HEK293 (cell line): ENCODE measurements around the gene C1orf167.
A peak's percentile ranks its signal among the peaks of the same experiment; 100 is the strongest.

Source experiments
- CTCF ChIA-PET: fragments of 350-600 bp; formaldehyde crosslinking; extraction: SDS; loops from one replicate; lab custom pipeline; 2021; ENCODE audit warnings: antibody characterized with exemption; lab: Yijun Ruan, JAX
- POLR2A ChIA-PET: fragments of 300-600 bp; formaldehyde crosslinking; extraction: SDS; loops from one replicate; lab custom pipeline; 2020; ENCODE audit warnings: antibody characterized with exemption, inconsistent platforms; lab: Yijun Ruan, JAX
- H3K27ac ChIP-seq: fragments of 200-500 bp; sonication (Bioruptor generic); 2 replicates; pipeline ENCODE4 v1.5.1; 2014; ENCODE audit warnings: low read depth, low read length, control low read depth, inconsistent platforms; ENCODE audit errors: extremely low read depth
- H3K36me3 ChIP-seq, 2 experiments: fragments of 200-500 bp in 1 of 2; sonication (Bioruptor generic) in 1 of 2; 1 replicate in 1 of 2; 2 replicates in 1 of 2; pipeline ENCODE4 v1.5.1; 2014 to 2017; ENCODE audit warnings: inconsistent platforms in 2 of 2, low read length in 2 of 2; ENCODE audit not compliant: control insufficient read depth in 2 of 2, insufficient read depth in 1 of 2
- H3K4me1 ChIP-seq: fragments of 200-500 bp; sonication (Bioruptor generic); 2 replicates; pipeline ENCODE4 v1.5.1; 2014; ENCODE audit warnings: mild to moderate bottlenecking, low read length, inconsistent platforms; ENCODE audit not compliant: control insufficient read depth, insufficient read depth
- H3K4me3 ChIP-seq: 2 replicates; pipeline ENCODE4 v1.5.1; 2011; ENCODE audit warnings: low read depth, mild to moderate bottlenecking, control low read depth, low read length, moderate library complexity
- H3K9me3 ChIP-seq: fragments of 200-500 bp; sonication (Bioruptor generic); 2 replicates; pipeline ENCODE4 v1.5.1; 2014; ENCODE audit warnings: low read depth, low read length, inconsistent platforms; ENCODE audit not compliant: control insufficient read depth, insufficient read depth
- KLF7 ChIP-seq: fragments of 450-650 bp; formaldehyde crosslinking; IDR thresholded peaks from 2 replicates; pipeline ENCODE4 v1.5.1; 2016; ENCODE audit warnings: missing biosample characterization, missing genetic modification characterization, borderline replicate concordance
- KLF9 ChIP-seq: fragments of 450-650 bp; formaldehyde crosslinking; IDR thresholded peaks from 2 replicates; pipeline ENCODE4 v1.5.1; 2016; ENCODE audit warnings: missing biosample characterization, missing genetic modification characterization, low read depth
- OVOL3 ChIP-seq: fragments of 450-650 bp; formaldehyde crosslinking; IDR thresholded peaks from 2 replicates; pipeline ENCODE4 v1.5.1; 2016; ENCODE audit warnings: missing biosample characterization, missing genetic modification characterization
- PRDM10 ChIP-seq: fragments of 450-650 bp; formaldehyde crosslinking; IDR thresholded peaks from 2 replicates; pipeline ENCODE4 v1.5.1; 2016; ENCODE audit warnings: missing biosample characterization, missing genetic modification characterization
- PRDM6 ChIP-seq: fragments of 450-650 bp; formaldehyde crosslinking; IDR thresholded peaks from 2 replicates; pipeline ENCODE4 v1.5.1; 2017; ENCODE audit warnings: missing biosample characterization, missing genetic modification characterization
- RBAK ChIP-seq: fragments of 450-650 bp; formaldehyde crosslinking; IDR thresholded peaks from 2 replicates; pipeline ENCODE4 v1.5.1; 2016; ENCODE audit warnings: missing biosample characterization, missing genetic modification characterization
- SETDB1 ChIP-seq: IDR thresholded peaks from one replicate; pipeline ENCODE4 v1.6.1; 2017; ENCODE audit warnings: mild to moderate bottlenecking, low read length, moderate library complexity, mixed read lengths; ENCODE audit not compliant: insufficient read length
- TRIM28 ChIP-seq: IDR thresholded peaks from 2 replicates; pipeline ENCODE4 v1.6.1; 2011; ENCODE audit warnings: low read length, control low read depth, borderline replicate concordance
- TSHZ1 ChIP-seq: fragments of 450-650 bp; formaldehyde crosslinking; IDR thresholded peaks from 2 replicates; pipeline ENCODE4 v1.5.1; 2016; ENCODE audit warnings: missing biosample characterization, missing genetic modification characterization, borderline replicate concordance
- ZBTB26 ChIP-seq: fragments of 450-650 bp; formaldehyde crosslinking; optimal IDR thresholded peaks from 2 replicates; pipeline ENCODE3; 2016; ENCODE audit warnings: missing biosample characterization, mild to moderate bottlenecking, missing genetic modification characterization
- ZNF114 ChIP-seq: fragments of 450-650 bp; formaldehyde crosslinking; IDR thresholded peaks from 2 replicates; pipeline ENCODE4 v1.5.0; 2017; ENCODE audit warnings: missing biosample characterization, missing genetic modification characterization
- ZNF174 ChIP-seq: fragments of 450-650 bp; formaldehyde crosslinking; IDR thresholded peaks from 2 replicates; pipeline ENCODE4 v1.5.0; 2017; ENCODE audit warnings: missing biosample characterization, mild to moderate bottlenecking, missing genetic modification characterization
- ZNF211 ChIP-seq: fragments of 450-650 bp; formaldehyde crosslinking; IDR thresholded peaks from 2 replicates; pipeline ENCODE4 v1.5.1; 2016; ENCODE audit warnings: low read depth, missing biosample characterization, missing genetic modification characterization
- ZNF214 ChIP-seq: fragments of 450-650 bp; formaldehyde crosslinking; IDR thresholded peaks from 2 replicates; pipeline ENCODE4 v1.5.1; 2017; ENCODE audit warnings: missing biosample characterization, mild to moderate bottlenecking, missing genetic modification characterization, borderline replicate concordance
- ZNF24 ChIP-seq: fragments of 450-650 bp; formaldehyde crosslinking; IDR thresholded peaks from 2 replicates; pipeline ENCODE4 v1.5.1; 2016; ENCODE audit warnings: missing biosample characterization, missing genetic modification characterization
- ZNF248 ChIP-seq: fragments of 450-650 bp; formaldehyde crosslinking; IDR thresholded peaks from 2 replicates; pipeline ENCODE4 v1.5.1; 2017; ENCODE audit warnings: missing biosample characterization, missing genetic modification characterization
- ZNF394 ChIP-seq: fragments of 450-650 bp; formaldehyde crosslinking; IDR thresholded peaks from 2 replicates; pipeline ENCODE4 v1.5.1; 2016; ENCODE audit warnings: missing biosample characterization, missing genetic modification characterization, mild to moderate bottlenecking, moderate library complexity, borderline replicate concordance
- ZNF513 ChIP-seq: fragments of 450-650 bp; IDR thresholded peaks from 2 replicates; pipeline ENCODE4 v1.5.1; 2018; ENCODE audit warnings: missing biosample characterization, missing genetic modification characterization
- ZNF514 ChIP-seq: fragments of 450-650 bp; formaldehyde crosslinking; IDR thresholded peaks from 2 replicates; pipeline ENCODE4 v1.5.1; 2016; ENCODE audit warnings: missing biosample characterization, missing genetic modification characterization
- ZNF549 ChIP-seq: fragments of 450-650 bp; IDR thresholded peaks from 2 replicates; pipeline ENCODE4 v1.5.1; 2018; ENCODE audit warnings: missing biosample characterization, missing genetic modification characterization, mild to moderate bottlenecking, inconsistent platforms, moderate library complexity
- ZNF555 ChIP-seq: fragments of 450-650 bp; formaldehyde crosslinking; conservative IDR thresholded peaks from 2 replicates; pipeline ENCODE4 v1.5.1; 2017; ENCODE audit warnings: missing biosample characterization, mild to moderate bottlenecking, missing genetic modification characterization, inconsistent platforms
- ZNF629 ChIP-seq: fragments of 450-650 bp; formaldehyde crosslinking; IDR thresholded peaks from 2 replicates; pipeline ENCODE4 v1.5.1; 2017; ENCODE audit warnings: missing biosample characterization, missing genetic modification characterization
- ZNF658 ChIP-seq: fragments of 450-650 bp; formaldehyde crosslinking; IDR thresholded peaks from 2 replicates; pipeline ENCODE4; 2016; ENCODE audit warnings: missing biosample characterization, missing genetic modification characterization
- ZNF701 ChIP-seq: fragments of 450-650 bp; formaldehyde crosslinking; IDR thresholded peaks from 2 replicates; pipeline ENCODE4 v1.5.1; 2016; ENCODE audit warnings: missing biosample characterization, missing genetic modification characterization
- ZNF776 ChIP-seq: fragments of 450-650 bp; formaldehyde crosslinking; IDR thresholded peaks from 2 replicates; pipeline ENCODE4 v1.5.0; 2017; ENCODE audit warnings: missing biosample characterization, missing genetic modification characterization, borderline replicate concordance
- ZNF785 ChIP-seq: fragments of 450-650 bp; formaldehyde crosslinking; IDR thresholded peaks from 2 replicates; pipeline ENCODE4 v1.5.1; 2016; ENCODE audit warnings: missing biosample characterization, missing genetic modification characterization

Gene C1orf167

GRCh38 chr1:11807133-11807532, 45.1 kb downstream of the C1orf167 start:
- TF ChIP-seq ZBTB26 (no peak), ZNF776 (no peak), RBAK (tag by site-specific recombination) (no peak), ZNF785 (tag by site-specific recombination) (no peak), ZNF211 (tag by site-specific recombination) (no peak), TRIM28 (no peak), ZNF24 (no peak), ZNF513 (tag by site-specific recombination) (no peak), ZNF514 (no peak), SETDB1 (no peak), ZNF394 (no peak), ZNF174 (tag by site-specific recombination) (no peak), ZNF214 (tag by site-specific recombination) (no peak), ZNF629 (no peak), ZNF114 (no peak), ZNF549 (no peak)
- peaks cover 4% of the 10 kb centered on the region for H3K4me1 ChIP-seq
- H3K4me3 ChIP-seq, result peak overlapping the region; percentile 97; the same call in 1 of the 2 replicates
- no peak overlapping the region for H3K27ac ChIP-seq
- ChIA-PET POLR2A (interaction anchor here (0.9 to 1.6 kb wide), 4 partner anchors 9 to 104 kb away, joined by 3 to 8 read pairs (median 4); no protein-coding TSS in a partner anchor), CTCF (interaction anchor here (0.6 to 0.7 kb wide), 2 partner anchors 103 to 422 kb away, joined by 3 to 4 read pairs; no protein-coding TSS in a partner anchor)
- no peaks in the 10 kb centered on the region for H3K9me3 ChIP-seq
- H3K36me3 ChIP-seq, result peaks cover 4 to 58% of the 10 kb centered on the region in 2 experiments

GRCh38 chr1:11813021-11813420, 51.0 kb downstream of the C1orf167 start:
- Histone ChIP-seq H3K4me3 (no peak overlapping the region), H3K9me3 (no peaks in the 10 kb centered on the region), H3K27ac (no peak overlapping the region), H3K4me1 (no peaks in the 10 kb centered on the region), H3K36me3 (peaks cover 18 to 86% of the 10 kb centered on the region in 2 experiments)
- ChIA-PET POLR2A (no interaction called here), CTCF (interaction anchor here (0.7 kb wide), 1 partner anchor 266 kb away, joined by 3 read pairs; no protein-coding TSS in a partner anchor)
- TF ChIP-seq ZNF701 (no peak), ZNF555 (tag by site-specific recombination) (no peak), PRDM6 (no peak), KLF7 (tag by site-specific recombination) (no peak), KLF9 (tag by site-specific recombination) (no peak), ZNF248 (no peak), PRDM10 (tag by site-specific recombination) (no peak), TSHZ1 (tag by site-specific recombination) (no peak), ZNF658 (tag by site-specific recombination) (no peak), OVOL3 (tag by site-specific recombination) (no peak)
